HepG2 (cell line): ENCODE measurements around the gene USF2. TPM values are rescaled to one million over a fixed set of nuclear protein-coding genes. Genes with fewer than 3 reads are reported as not detected.

ENCODE experiments used
- AKAP8 ChIP-seq: sonication (generic); formaldehyde crosslinking; IDR thresholded peaks from 2 replicates; pipeline ENCODE4 v1.5.1; 2020; ENCODE audit warnings: mild to moderate bottlenecking, missing genetic modification reagents
- CENPX ChIP-seq: sonication (generic); formaldehyde crosslinking; IDR thresholded peaks from 2 replicates; pipeline ENCODE4 v1.9.0; 2021; ENCODE audit warnings: mild to moderate bottlenecking, missing genetic modification reagents, moderate library complexity
- GZF1 ChIP-seq: sonication (generic); formaldehyde crosslinking; IDR thresholded peaks from 2 replicates; pipeline ENCODE4 v1.5.1; 2020; ENCODE audit warnings: mild to moderate bottlenecking, missing genetic modification reagents
- NCOR1 ChIP-seq: fragments of 200-600 bp; sonication (generic); IDR thresholded peaks from 2 replicates; pipeline ENCODE4 v1.7.0; 2017; ENCODE audit warnings: antibody characterized with exemption, low read length, borderline replicate concordance
- SAP130 ChIP-seq: IDR thresholded peaks from 2 replicates; pipeline ENCODE4 v1.6.1; 2016; ENCODE audit warnings: low read depth
- SETDB1 ChIP-seq: sonication (generic); formaldehyde crosslinking; IDR thresholded peaks from 2 replicates; pipeline ENCODE4 v1.5.1; 2020; ENCODE audit warnings: missing genetic modification reagents, mild to moderate bottlenecking, borderline replicate concordance
- SIX1 ChIP-seq: sonication (generic); formaldehyde crosslinking; IDR thresholded peaks from 2 replicates; pipeline ENCODE4 v1.4.0; 2020; ENCODE audit warnings: missing genetic modification reagents, borderline replicate concordance
- ZBTB33 ChIP-seq: sonication (generic); formaldehyde crosslinking; IDR thresholded peaks from 2 replicates; pipeline ENCODE4 v1.4.0; 2020; ENCODE audit warnings: missing genetic modification reagents
- ZBTB37 ChIP-seq: sonication (generic); formaldehyde crosslinking; IDR thresholded peaks from 2 replicates; pipeline ENCODE4 v1.4.0; 2020; ENCODE audit warnings: mild to moderate bottlenecking, missing genetic modification reagents
- ZNF205 ChIP-seq: IDR thresholded peaks from 2 replicates; pipeline ENCODE4 v1.6.1; 2018; ENCODE audit warnings: missing biosample characterization, missing genetic modification reagents
- ZNF318 ChIP-seq: sonication (generic); formaldehyde crosslinking; IDR thresholded peaks from 2 replicates; pipeline ENCODE4 v1.4.0; 2020; ENCODE audit warnings: mild to moderate bottlenecking, missing genetic modification reagents
- polyA plus RNA-seq, 8 experiments: library from polyadenylated mRNA; depleted of rRNA in 3 of 8; stranded (reverse) in 7 of 8; unstranded in 1 of 8; fragments of >200 nt; fragmentation: Illumina TruSeq in 4 of 8; extraction: Trizol in 4 of 8; gene quantifications; 2 replicates each; pipeline versions ENCODE4 v1.2.1 to v1.2.3, GENCODE V29; 2011 to 2016; ENCODE audit warnings: low read depth in 4 of 8, missing spikeins in 1 of 8, mixed read lengths in 1 of 8; ENCODE audit not compliant: insufficient read depth in 1 of 8
- total RNA-seq, 5 experiments: library from RNA; depleted of rRNA; stranded (reverse); fragments of >200 nt; fragmentation: Illumina TruSeq; extraction: Trizol; gene quantifications; 2 replicates each; pipeline ENCODE4 v1.2.3, GENCODE V29; 2016; ENCODE audit warnings: low read depth in 1 of 5
- TF ChIP-seq, protein P1 (sequence below): sonication (generic); formaldehyde crosslinking; IDR thresholded peaks from 2 replicates; pipeline ENCODE4 v1.5.0; 2020; ENCODE audit warnings: missing genetic modification reagents
- TF ChIP-seq, protein P2 (sequence below): sonication (generic); formaldehyde crosslinking; IDR thresholded peaks from 2 replicates; pipeline ENCODE4 v1.9.0; 2021; ENCODE audit warnings: missing genetic modification reagents, borderline replicate concordance

The USF2 gene
- total and polyA plus RNA-seq, 2 of the 13 experiments (the other 11 are each of a cell fraction or from before 2014, with no cell fraction given), result 54.9 to 106 TPM

- TF ChIP-seq ZBTB33 (CRISPR knock-in tag) (peak; percentile 61; the same call in 1 of the 2 replicates), NCOR1 (no peak), ZBTB37 (CRISPR knock-in tag) (no peak), SIX1 (no peak), GZF1 (no peak), CENPX (CRISPR knock-in tag) (no peak), SETDB1 (CRISPR knock-in tag) (no peak), ZNF205 (no peak), ZNF318 (CRISPR knock-in tag) (no peak), SAP130 (CRISPR knock-in tag) (peak; percentile 79), AKAP8 (CRISPR knock-in tag) (no peak)
- TF ChIP-seq, protein P1, sequence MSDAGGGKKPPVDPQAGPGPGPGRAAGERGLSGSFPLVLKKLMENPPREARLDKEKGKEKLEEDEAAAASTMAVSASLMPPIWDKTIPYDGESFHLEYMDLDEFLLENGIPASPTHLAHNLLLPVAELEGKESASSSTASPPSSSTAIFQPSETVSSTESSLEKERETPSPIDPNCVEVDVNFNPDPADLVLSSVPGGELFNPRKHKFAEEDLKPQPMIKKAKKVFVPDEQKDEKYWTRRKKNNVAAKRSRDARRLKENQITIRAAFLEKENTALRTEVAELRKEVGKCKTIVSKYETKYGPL (CRISPR knock-in tag), result no peak
- TF ChIP-seq, protein P2, sequence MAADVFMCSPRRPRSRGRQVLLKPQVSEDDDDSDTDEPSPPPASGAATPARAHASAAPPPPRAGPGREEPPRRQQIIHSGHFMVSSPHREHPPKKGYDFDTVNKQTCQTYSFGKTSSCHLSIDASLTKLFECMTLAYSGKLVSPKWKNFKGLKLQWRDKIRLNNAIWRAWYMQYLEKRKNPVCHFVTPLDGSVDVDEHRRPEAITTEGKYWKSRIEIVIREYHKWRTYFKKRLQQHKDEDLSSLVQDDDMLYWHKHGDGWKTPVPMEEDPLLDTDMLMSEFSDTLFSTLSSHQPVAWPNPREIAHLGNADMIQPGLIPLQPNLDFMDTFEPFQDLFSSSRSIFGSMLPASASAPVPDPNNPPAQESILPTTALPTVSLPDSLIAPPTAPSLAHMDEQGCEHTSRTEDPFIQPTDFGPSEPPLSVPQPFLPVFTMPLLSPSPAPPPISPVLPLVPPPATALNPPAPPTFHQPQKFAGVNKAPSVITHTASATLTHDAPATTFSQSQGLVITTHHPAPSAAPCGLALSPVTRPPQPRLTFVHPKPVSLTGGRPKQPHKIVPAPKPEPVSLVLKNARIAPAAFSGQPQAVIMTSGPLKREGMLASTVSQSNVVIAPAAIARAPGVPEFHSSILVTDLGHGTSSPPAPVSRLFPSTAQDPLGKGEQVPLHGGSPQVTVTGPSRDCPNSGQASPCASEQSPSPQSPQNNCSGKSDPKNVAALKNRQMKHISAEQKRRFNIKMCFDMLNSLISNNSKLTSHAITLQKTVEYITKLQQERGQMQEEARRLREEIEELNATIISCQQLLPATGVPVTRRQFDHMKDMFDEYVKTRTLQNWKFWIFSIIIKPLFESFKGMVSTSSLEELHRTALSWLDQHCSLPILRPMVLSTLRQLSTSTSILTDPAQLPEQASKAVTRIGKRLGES (CRISPR knock-in tag), result no peak
These were observed 816 bp downstream of the USF2 start (continued) for GRCh38 chr19:35269438-35270117.
